ENCODE data around the gene CCT7. TPM values are rescaled to one million over a fixed set of nuclear protein-coding genes. Genes with fewer than 3 reads are reported as not detected.

CCT7 gene
- total and polyA plus RNA-seq, 4 donors = 129 to 207 (median 178) TPM

- peaks cover 0 to 3% (median 0%) of the 10 kb centered on the region in 4 donors for H3K36me3 ChIP-seq (ENCODE audit: control insufficient read depth in 4 of 4, insufficient read depth in 4 of 4, low read length in 4 of 4)
- TF ChIP-seq CTCF (IDR thresholded peaks at IDR 0.05; ENCODE audit: control extremely low read depth, extremely low read depth) = no peak
- H3K27me3 ChIP-seq (ENCODE audit: control insufficient read depth in 3 of 3, insufficient read depth in 3 of 3, low read length in 2 of 3) = peaks cover 0 to 23% (median 14%) of the 10 kb centered on the region in 3 donors
- H3K27ac ChIP-seq (ENCODE audit: low read depth in 1 of 2, low read length in 1 of 2) = no peak overlapping the region
- peaks cover 0 to 11% (median 0%) of the 10 kb centered on the region in 5 donors for H3K4me1 ChIP-seq (ENCODE audit: control insufficient read depth in 5 of 5, insufficient read depth in 5 of 5, low read length in 5 of 5)
- WGBS, 2 donors = 86 to 87% methylated on average over 4 of the region's 4 CpGs
- H3K4me3 ChIP-seq = no peak overlapping the region
- no peak for DNase-seq
- ATAC-seq (ENCODE audit: insufficient read depth, low FRiP score) = no peak
- no peak overlapping the region for H3K9ac ChIP-seq (ENCODE audit: insufficient read depth in 1 of 2, low read length in 2 of 2)
- H3K9me3 ChIP-seq (ENCODE audit: control insufficient read depth in 4 of 4, insufficient read depth in 3 of 4, low read length in 3 of 4) = peaks cover 0 to 4% (median 0%) of the 10 kb centered on the region in 4 donors
Observed at GRCh38 chr2:73264783-73265182, 30.7 kb downstream of the CCT7 start.

- no peak for ATAC-seq (ENCODE audit: insufficient read depth, low FRiP score)
- peaks cover 0 to 30% (median 20%) of the 10 kb centered on the region in 3 donors for H3K27me3 ChIP-seq (ENCODE audit: control insufficient read depth in 3 of 3, insufficient read depth in 3 of 3, low read length in 2 of 3)
- H3K9ac ChIP-seq (ENCODE audit: insufficient read depth in 1 of 2, low read length in 2 of 2) = no peak overlapping the region
- peaks cover 0 to 9% (median 0%) of the 10 kb centered on the region in 5 donors for H3K4me1 ChIP-seq (ENCODE audit: control insufficient read depth in 5 of 5, insufficient read depth in 5 of 5, low read length in 5 of 5)
- WGBS, 2 donors = 92 to 93% methylated on average over 28 of the region's 28 CpGs
- DNase-seq = no peak
- H3K36me3 ChIP-seq (ENCODE audit: control insufficient read depth in 4 of 4, insufficient read depth in 4 of 4, low read length in 4 of 4) = peaks cover 0 to 3% (median 0%) of the 10 kb centered on the region in 4 donors
- no peak for TF ChIP-seq CTCF (IDR thresholded peaks at IDR 0.05; ENCODE audit: control extremely low read depth, extremely low read depth)
- H3K4me3 ChIP-seq = no peak overlapping the region
- H3K27ac ChIP-seq (ENCODE audit: low read depth in 1 of 2, low read length in 1 of 2) = no peak overlapping the region
- H3K9me3 ChIP-seq (ENCODE audit: control insufficient read depth in 4 of 4, insufficient read depth in 3 of 4, low read length in 3 of 4) = peaks cover 0 to 4% (median 0%) of the 10 kb centered on the region in 4 donors
Observed at GRCh38 chr2:73265298-73266060, 31.4 kb downstream of the CCT7 start.

- Histone ChIP-seq H3K4me3 (no peak overlapping the region), H3K4me1 (ENCODE audit: control insufficient read depth in 5 of 5, insufficient read depth in 5 of 5, low read length in 5 of 5) (peaks cover 0 to 8% (median 0%) of the 10 kb centered on the region in 5 donors), H3K27me3 (ENCODE audit: control insufficient read depth in 3 of 3, insufficient read depth in 3 of 3, low read length in 2 of 3) (peaks cover 0 to 37% (median 20%) of the 10 kb centered on the region in 3 donors), H3K36me3 (ENCODE audit: control insufficient read depth in 4 of 4, insufficient read depth in 4 of 4, low read length in 4 of 4) (peaks cover 0 to 3% (median 0%) of the 10 kb centered on the region in 4 donors), H3K9ac (ENCODE audit: insufficient read depth in 1 of 2, low read length in 2 of 2) (no peak overlapping the region), H3K9me3 (ENCODE audit: control insufficient read depth in 4 of 4, insufficient read depth in 3 of 4, low read length in 3 of 4) (peaks cover 0 to 4% (median 0%) of the 10 kb centered on the region in 4 donors), H3K27ac (ENCODE audit: low read depth in 1 of 2, low read length in 1 of 2) (no peak overlapping the region)
- ATAC-seq (ENCODE audit: insufficient read depth, low FRiP score) = no peak
- WGBS, 2 donors = 86 to 94% methylated on average over 25 to 26 of the region's 26 CpGs
- DNase-seq = no peak
- no peak for TF ChIP-seq CTCF (IDR thresholded peaks at IDR 0.05; ENCODE audit: control extremely low read depth, extremely low read depth)
Observed at GRCh38 chr2:73266061-73266901, 32.2 kb downstream of the CCT7 start.
